GM21381 (cell line): ENCODE measurements around the gene RGP1.

Source experiments
- ATAC-seq: cut with Tn5 transposase; IDR thresholded peaks from one replicate; pipeline ENCODE4 v1.9.1; 2021; ENCODE audit warnings: mild to moderate bottlenecking, moderate library complexity; ENCODE audit not compliant: unreplicated experiment

The RGP1 gene

GRCh38 chr9:35769763-35770162, 20.7 kb downstream of the RGP1 start:
- no peak for ATAC-seq

- no peak for ATAC-seq
Observed at GRCh38 chr9:35771075-35771433, 22.0 kb downstream of the RGP1 start.

GRCh38 chr9:35771534-35771933, 22.4 kb downstream of the RGP1 start:
- ATAC-seq, result no peak

GRCh38 chr9:35771943-35772342, 22.9 kb downstream of the RGP1 start:
- no peak for ATAC-seq

DNA sequence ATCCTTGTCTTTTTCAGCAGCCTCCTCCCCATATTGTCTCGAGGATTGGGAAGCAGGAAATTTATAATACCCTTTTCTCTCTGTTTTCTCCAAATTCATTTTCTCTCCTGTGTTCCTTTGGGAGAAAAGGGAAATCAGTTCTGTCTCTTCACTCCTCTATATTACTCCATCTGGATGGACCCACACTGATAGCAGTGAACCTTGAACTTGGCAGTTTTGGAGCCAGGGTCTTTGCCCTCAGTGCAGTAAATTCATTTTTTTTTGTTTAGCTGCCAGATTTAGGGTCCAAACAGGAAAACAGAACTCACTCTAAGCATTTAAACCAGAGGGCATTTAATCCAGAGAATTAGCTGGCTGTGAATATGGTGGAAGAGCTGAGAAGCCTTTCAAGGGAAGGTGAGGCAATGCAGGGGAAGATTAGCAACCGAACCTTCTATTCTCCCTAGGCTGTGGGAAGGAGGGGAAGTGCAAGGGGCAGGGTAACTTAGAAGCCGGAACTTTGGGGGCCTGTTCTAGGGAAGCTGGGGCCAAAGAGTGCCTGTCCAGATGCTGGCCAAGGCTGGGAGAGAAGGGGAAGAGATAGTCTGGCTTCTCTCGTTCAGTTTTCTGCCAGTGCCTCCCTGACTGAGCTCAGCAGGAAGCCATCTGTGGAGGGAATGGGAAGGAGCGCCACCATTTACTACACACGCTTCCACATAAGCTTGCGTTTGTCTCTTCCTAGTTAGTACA, 26.0 kb downstream of the RGP1 start:
- ATAC-seq, result no peak

- no peak for ATAC-seq
Observed at GRCh38 chr9:35776018-35776417, 26.9 kb downstream of the RGP1 start.

GRCh38 chr9:35778496-35778895, 29.4 kb downstream of the RGP1 start:
- no peak for ATAC-seq

DNA sequence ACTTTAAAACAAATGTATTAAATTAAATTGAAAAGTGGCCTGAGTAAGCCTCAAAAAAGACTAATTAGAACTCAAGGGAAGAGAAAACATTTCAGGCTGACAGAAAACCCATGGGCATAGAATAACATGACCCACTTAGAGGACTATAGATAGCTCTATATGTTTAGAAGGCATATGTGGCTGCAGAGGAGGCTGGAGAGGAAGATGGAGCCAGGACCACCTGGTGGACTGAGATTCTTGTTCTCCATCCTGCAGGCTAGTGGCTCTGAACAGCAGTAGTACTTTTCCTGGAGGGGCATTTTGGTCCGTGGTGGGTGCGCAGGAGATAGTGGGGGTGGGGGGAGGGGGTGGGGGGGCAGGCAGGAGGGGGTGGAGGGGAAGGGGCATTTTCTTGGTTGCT, 32.0 kb downstream of the RGP1 start:
- ATAC-seq, result no peak

DNA sequence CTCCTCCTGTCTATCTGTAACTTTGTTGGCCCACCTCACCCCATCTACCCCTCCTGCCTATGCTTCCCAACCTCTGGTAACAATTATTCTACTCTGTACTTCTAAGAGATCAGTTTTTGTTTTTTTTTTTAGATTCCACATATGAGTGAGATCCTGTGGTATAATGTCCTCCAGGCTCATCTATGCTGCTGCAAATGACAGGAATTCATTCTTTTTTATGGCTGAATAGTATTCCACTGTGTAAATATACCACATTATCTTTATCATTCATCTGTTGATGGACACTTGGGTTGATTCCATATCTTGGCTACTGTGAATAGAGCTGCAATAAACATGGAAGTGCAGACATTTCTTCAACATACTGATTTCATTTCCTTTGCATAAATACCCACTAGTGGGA, 34.3 kb downstream of the RGP1 start:
- ATAC-seq, result no peak

GRCh38 chr9:35789541-35789940, 40.5 kb downstream of the RGP1 start:
- ATAC-seq, result no peak

DNA sequence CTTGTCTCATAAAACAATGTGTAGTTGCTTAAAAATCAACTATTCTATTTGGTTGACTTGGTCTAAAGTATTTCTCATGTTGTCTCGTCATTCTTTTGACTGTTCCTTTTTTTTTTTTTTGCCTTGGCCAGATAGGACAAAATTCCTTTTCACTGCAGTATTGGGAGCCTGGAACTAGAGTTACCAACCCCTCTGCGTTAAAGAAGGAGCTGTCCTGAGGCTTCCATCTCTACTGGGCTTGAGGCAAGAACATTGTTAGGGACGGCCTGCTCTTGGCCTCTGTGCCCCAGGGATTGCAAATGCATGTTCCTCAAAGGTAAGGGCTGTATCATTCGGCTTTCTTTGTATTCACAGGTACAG, 40.9 kb downstream of the RGP1 start:
- no peak for ATAC-seq

DNA sequence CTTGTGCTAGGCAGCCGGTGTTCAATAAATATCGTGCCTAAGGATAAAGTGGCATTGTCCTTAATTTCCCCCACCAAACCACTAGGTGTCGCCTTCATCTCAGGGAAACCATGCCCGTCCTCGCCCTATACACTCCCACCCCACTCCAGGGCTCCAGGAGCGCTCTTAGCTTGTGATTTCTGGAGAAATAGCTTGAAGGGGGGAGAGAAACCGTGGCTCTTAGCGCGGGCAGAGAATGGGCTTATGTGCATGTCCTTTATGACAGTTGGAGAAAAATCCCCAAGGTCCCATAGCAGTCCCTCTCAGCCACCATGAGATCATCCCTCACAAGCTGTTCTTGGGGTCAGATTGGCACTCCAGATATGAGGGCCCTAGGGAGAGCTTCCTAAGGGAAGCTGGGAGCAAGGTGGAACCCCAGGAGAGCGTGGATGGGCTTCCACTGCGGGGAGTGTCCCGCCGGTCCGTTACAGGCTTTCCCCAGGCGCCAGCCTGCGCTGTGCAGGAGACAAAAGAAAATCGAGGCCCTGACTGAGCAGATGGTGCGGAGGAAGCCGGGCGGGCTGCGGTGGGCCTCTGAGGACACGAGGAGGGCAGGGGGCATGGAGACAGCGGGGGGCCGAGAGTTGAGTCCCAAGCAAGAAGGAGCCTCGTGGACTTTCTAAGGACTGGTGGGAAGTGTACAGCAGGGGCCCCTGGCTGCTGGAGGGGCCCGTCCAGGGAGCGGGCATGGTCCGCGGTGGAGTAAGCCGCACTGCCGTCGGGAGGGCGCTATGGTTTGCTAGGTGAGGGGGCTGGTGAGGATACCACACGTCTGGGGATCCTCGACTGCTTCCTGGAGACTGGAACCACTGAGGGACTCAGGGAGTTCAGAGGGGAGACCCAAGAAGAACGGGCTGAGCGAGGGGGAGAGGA, 41.6 kb downstream of the RGP1 start:
- ATAC-seq, result no peak

DNA sequence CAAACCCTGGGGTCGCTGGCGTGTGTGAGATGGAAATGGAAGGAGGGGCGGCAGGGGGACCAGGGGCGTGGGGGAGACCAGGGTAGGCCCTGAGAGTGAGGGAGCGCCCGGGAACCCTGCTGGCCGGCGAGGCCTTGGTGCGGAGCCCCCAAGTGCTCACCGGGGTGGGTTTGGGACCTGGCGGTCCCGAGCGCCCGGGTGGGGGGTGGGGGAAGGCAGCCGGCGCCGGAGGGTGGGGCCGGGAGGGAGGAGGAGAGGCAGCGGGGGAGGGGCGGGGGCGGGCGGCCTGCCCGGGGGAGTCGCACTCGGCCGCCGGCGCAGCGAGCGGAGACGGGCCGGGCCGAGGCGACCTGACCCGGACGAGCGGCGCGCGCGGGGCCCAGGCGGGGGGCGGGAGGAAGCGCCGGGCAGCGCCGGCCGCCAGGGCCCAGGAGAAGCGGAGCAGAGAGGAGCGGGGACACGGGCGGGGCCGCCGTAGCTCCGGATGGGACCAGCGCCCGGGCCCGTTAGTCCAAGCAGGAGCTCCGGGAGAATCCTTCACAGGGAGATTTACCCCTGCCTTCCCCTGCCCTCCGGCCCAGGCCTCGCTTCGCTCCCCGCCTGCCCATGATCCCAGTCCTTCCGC, 42.3 kb downstream of the RGP1 start, which contains the start of gene NPR2:
TSS of gene NPR2 (plus strand) at position 295 of the 625 bp plus-strand sequence. CDS start 818 bp downstream, outside the sequence.
- no peak for ATAC-seq

- ATAC-seq, result no peak
Observed at GRCh38 chr9:35792024-35792813, 43.1 kb downstream of the RGP1 start.

- no peak for ATAC-seq
Observed at GRCh38 chr9:35792826-35793225, 43.7 kb downstream of the RGP1 start.

DNA sequence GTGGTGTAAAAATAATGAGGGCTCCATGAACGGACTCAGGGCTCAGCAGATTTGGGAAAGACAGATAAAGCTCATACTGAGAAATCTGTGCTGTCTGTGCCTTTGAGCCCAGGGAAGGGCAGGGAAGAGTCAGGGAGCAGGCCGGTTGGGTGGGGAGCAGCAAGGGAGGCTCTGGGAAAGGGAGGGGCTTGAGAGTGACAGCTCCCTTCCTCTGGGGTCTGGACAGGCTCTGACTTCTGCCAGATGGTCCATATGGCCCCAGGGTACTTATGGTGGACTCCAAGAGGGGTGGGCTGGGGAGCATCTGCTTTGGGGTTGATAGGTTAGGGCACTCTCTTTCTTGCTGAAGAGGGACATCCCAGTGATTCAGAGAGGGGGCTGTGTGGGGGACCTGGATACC, 44.4 kb downstream of the RGP1 start:
- no peak for ATAC-seq

DNA sequence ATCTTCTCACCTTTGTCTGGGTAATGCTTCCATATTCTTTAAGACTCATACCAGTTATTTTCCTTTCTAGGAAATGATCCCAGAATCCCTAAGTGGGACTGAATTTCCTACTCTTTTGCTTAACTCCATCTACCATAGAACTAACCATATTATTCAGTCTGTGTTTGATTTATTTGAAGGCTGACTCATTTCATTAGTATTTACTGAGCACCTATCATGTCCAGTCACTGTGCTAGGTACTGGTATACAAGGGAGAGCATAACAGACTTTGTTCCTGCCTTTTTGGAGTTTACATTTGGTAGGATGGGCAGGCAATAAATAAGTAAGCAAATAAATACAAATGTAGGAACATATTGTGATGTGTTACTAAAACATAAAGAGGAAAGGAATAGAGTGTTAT, 46.6 kb downstream of the RGP1 start:
- no peak for ATAC-seq

- ATAC-seq, result peak; percentile 51
Observed at GRCh38 chr9:35797311-35798109, 48.4 kb downstream of the RGP1 start.

GRCh38 chr9:35798658-35799374, 49.7 kb downstream of the RGP1 start:
- no peak for ATAC-seq

GRCh38 chr9:35800530-35800929, 51.4 kb downstream of the RGP1 start:
- no peak for ATAC-seq
